AG04449 (cell line): ENCODE results near the gene GJA3.

Experiments used
- CTCF ChIA-PET: fragments of 350-600 bp; formaldehyde crosslinking; extraction: SDS; loops from one replicate; lab custom pipeline; 2021; ENCODE audit warnings: antibody characterized with exemption; lab: Yijun Ruan, JAX
- POLR2A ChIA-PET: fragments of 400-600, 350-600 bp; formaldehyde crosslinking; extraction: SDS; loops from one replicate; lab custom pipeline; 2020; ENCODE audit warnings: antibody characterized with exemption, inconsistent platforms; lab: Yijun Ruan, JAX
- DNase-seq: peaks from one replicate; pipeline ENCODE4 v3.0.0-alpha.2; 2010; ENCODE audit warnings: low read depth, low spot score
- H3K4me3 ChIP-seq: 2 replicates; pipeline ENCODE4 v1.5.1; 2011; ENCODE audit warnings: low read depth, mild to moderate bottlenecking, control low read depth, low read length
- CTCF ChIP-seq: IDR thresholded peaks from one replicate; pipeline ENCODE4 v1.5.1; 2011; ENCODE audit warnings: mild to moderate bottlenecking, moderate library complexity, low read length, control low read depth, inconsistent platforms; ENCODE audit not compliant: insufficient read depth; ENCODE audit errors: missing control alignments

The GJA3 gene

DNA sequence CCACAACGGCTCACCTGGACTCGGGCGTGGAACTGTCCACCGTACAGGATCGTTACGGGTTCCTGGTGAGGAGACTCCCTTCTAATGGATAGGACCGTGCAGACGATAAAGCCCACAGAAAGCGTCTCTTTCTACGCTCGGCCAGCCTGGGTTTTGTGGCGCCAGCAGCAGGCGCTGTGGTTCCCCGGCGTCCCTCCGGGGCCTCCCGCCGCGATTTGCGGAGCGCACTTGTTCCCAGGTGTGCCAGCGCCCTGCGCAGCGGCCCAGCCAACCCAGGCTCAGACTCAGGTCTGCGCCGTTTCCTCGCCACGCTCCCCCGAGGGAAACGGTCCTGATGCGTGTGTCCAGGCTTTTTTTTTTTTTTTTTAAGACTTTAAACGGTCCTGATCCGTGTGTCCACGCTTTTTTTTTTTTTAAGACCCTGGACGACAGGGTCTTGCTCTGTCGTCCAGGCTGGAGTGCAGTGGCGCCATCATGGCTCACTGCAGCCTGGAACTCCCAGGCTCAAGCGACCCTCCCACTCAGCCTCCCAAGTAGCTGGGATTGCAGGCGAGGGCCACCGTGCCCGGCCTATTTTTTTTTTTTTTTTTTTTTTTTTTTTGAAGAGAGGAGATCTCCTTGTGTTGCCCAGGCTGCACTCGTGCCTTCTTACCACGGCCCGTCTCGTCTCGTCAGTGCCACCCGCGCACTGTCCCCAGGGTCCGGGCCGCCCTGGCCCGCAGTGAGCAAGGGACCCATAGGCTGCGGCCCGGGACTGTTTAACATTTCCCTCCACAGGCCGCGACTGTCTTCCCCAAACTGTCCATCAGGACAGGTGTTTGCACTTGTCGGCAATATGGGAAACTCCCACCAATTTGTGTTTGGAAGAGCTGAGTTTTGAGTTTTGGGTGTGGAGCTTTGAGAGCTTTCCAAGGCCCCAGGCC, 23.8 kb downstream of the GJA3 start:
- no peak for DNase-seq
- peak; percentile 38 for TF ChIP-seq CTCF
- no peak overlapping the region for H3K4me3 ChIP-seq
- CTCF ChIA-PET = no interaction called here
- POLR2A ChIA-PET = no interaction called here

DNA sequence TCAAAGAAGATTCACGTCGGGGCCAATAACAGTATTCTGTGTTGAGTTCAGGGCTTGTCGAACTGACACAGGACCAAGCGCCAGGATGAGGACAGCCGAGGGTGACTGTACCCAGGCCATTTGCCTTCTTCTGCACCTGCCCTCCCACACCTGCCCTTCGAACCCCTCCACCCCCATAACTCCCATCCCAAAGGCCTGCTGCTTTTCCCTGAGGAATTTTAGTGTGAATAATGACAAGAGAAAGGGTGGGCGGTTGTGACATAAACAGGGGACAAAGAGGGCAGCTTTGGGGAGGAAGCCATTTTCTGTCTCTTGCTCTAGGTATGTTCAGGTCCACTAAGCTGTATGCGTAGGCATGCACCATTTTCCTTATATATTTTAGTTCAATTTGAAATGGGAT, 26.1 kb downstream of the GJA3 start:
- ChIA-PET CTCF (no interaction called here), POLR2A (no interaction called here)
- DNase-seq = no peak
- no peak overlapping the region for H3K4me3 ChIP-seq
- no peak for TF ChIP-seq CTCF

- TF ChIP-seq CTCF = no peak
- ChIA-PET POLR2A (no interaction called here), CTCF (interaction anchor here (0.6 kb wide), 1 partner anchor 98 kb away, joined by 3 read pairs; no protein-coding TSS in a partner anchor)
- no peak for DNase-seq
- no peak overlapping the region for H3K4me3 ChIP-seq
These were observed 28.7 kb downstream of the GJA3 start for GRCh38 chr13:20132052-20132634.

- no peak for DNase-seq
- no peak overlapping the region for H3K4me3 ChIP-seq
- ChIA-PET CTCF (interaction anchor here (1.2 kb wide), 1 partner anchor 12 kb away, joined by 4 read pairs; no protein-coding TSS in a partner anchor), POLR2A (no interaction called here)
- no peak for TF ChIP-seq CTCF
These were observed 29.6 kb downstream of the GJA3 start for GRCh38 chr13:20131057-20131832.

DNA sequence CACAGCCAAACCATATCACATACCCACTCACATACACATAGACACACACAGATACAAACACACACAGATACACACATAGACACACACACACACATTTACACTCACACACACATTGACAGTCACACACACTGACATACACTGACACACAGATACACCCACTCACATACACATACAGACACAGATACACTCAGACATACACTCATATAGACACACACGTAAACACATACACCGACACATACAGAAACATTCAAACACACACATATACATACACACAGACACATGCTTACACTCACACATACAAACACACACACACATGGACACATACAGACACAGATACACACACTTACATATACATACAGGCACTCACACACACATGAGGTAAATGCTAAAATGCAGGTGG, 30.2 kb downstream of the GJA3 start:
- TF ChIP-seq CTCF = no peak
- CTCF ChIA-PET = interaction anchor here (1.2 kb wide), 1 partner anchor 12 kb away, joined by 4 read pairs; no protein-coding TSS in a partner anchor
- no peak for DNase-seq
- POLR2A ChIA-PET = no interaction called here
- no peak overlapping the region for H3K4me3 ChIP-seq

GRCh38 chr13:20130012-20130411, 30.8 kb downstream of the GJA3 start:
- POLR2A ChIA-PET = no interaction called here
- no peak for DNase-seq
- CTCF ChIA-PET = interaction anchor here (1.2 kb wide), 1 partner anchor 11 kb away, joined by 4 read pairs; no protein-coding TSS in a partner anchor
- no peak for TF ChIP-seq CTCF
- H3K4me3 ChIP-seq = no peak overlapping the region
